HEK293T (cell line): ENCODE results near the gene FRMPD2.

Experiments used
- ARNT ChIP-seq: fragments of 450-650 bp; IDR thresholded peaks from 2 replicates; pipeline ENCODE4 v1.6.1; 2017; ENCODE audit warnings: mild to moderate bottlenecking
- BHLHE40 ChIP-seq: fragments of 450-650 bp; IDR thresholded peaks from 2 replicates; pipeline ENCODE4 v1.6.1; 2016; ENCODE audit warnings: mild to moderate bottlenecking, moderate library complexity, borderline replicate concordance
- ELF4 ChIP-seq: fragments of 450-650 bp; IDR thresholded peaks from 2 replicates; pipeline ENCODE4 v1.6.1; 2017; ENCODE audit warnings: antibody characterized with exemption
- FOXA1 ChIP-seq: fragments of 450-650 bp; IDR thresholded peaks from 2 replicates; pipeline ENCODE4 v1.6.1; 2016; ENCODE audit warnings: mild to moderate bottlenecking
- FOXK2 ChIP-seq: fragments of 450-650 bp; IDR thresholded peaks from 2 replicates; pipeline ENCODE4 v1.6.1; 2016; ENCODE audit warnings: mild to moderate bottlenecking
- FOXM1 ChIP-seq: fragments of 450-650 bp; IDR thresholded peaks from 2 replicates; pipeline ENCODE4 v1.6.1; 2017; ENCODE audit warnings: mild to moderate bottlenecking, borderline replicate concordance
- HDGF ChIP-seq: fragments of 450-650 bp; IDR thresholded peaks from 2 replicates; pipeline ENCODE4 v1.6.1; 2017; ENCODE audit warnings: antibody characterized with exemption, borderline replicate concordance
- LEF1 ChIP-seq: fragments of 450-650 bp; IDR thresholded peaks from 2 replicates; pipeline ENCODE4 v1.6.1; 2017; ENCODE audit warnings: mild to moderate bottlenecking, borderline replicate concordance
- NFRKB ChIP-seq: fragments of 450-650 bp; IDR thresholded peaks from 2 replicates; pipeline ENCODE4 v1.6.1; 2016; ENCODE audit warnings: mild to moderate bottlenecking, moderate library complexity
- PKNOX1 ChIP-seq: fragments of 450-650 bp; IDR thresholded peaks from 2 replicates; pipeline ENCODE4 v1.6.1; 2016
- SP1 ChIP-seq: fragments of 450-650 bp; IDR thresholded peaks from 2 replicates; pipeline ENCODE4 v1.6.1; 2017
- SUZ12 ChIP-seq: fragments of 450-650 bp; IDR thresholded peaks from 2 replicates; pipeline ENCODE4 v1.6.1; 2016; ENCODE audit warnings: mild to moderate bottlenecking
- TARDBP ChIP-seq: fragments of 450-650 bp; IDR thresholded peaks from 2 replicates; pipeline ENCODE4 v1.6.1; 2016
- ZNF384 ChIP-seq: fragments of 450-650 bp; IDR thresholded peaks from 2 replicates; pipeline ENCODE4 v1.6.1; 2016

GRCh38 chr10:48211777-48212176, 62.7 kb downstream of the FRMPD2 start:
- TF ChIP-seq FOXM1: no peak
- TF ChIP-seq SUZ12: no peak
- TF ChIP-seq BHLHE40: no peak
- no peak for TF ChIP-seq ARNT
- TF ChIP-seq FOXK2: no peak
- TF ChIP-seq SP1: no peak
- TF ChIP-seq TARDBP: no peak
- no peak for TF ChIP-seq LEF1
- TF ChIP-seq PKNOX1: no peak
- TF ChIP-seq NFRKB: no peak
- no peak for TF ChIP-seq ELF4
- no peak for TF ChIP-seq ZNF384
- TF ChIP-seq HDGF: no peak
- TF ChIP-seq FOXA1: no peak
